ENCODE measurements around the gene THYN1.
A peak's percentile ranks its signal among the peaks of the same experiment; 100 is the strongest.
"Not testable (repeated sequence)": the region's sequence is repeated elsewhere in the genome, so short reads cannot be mapped to it uniquely, and the experiment has no call there.

THYN1 gene

DNA sequence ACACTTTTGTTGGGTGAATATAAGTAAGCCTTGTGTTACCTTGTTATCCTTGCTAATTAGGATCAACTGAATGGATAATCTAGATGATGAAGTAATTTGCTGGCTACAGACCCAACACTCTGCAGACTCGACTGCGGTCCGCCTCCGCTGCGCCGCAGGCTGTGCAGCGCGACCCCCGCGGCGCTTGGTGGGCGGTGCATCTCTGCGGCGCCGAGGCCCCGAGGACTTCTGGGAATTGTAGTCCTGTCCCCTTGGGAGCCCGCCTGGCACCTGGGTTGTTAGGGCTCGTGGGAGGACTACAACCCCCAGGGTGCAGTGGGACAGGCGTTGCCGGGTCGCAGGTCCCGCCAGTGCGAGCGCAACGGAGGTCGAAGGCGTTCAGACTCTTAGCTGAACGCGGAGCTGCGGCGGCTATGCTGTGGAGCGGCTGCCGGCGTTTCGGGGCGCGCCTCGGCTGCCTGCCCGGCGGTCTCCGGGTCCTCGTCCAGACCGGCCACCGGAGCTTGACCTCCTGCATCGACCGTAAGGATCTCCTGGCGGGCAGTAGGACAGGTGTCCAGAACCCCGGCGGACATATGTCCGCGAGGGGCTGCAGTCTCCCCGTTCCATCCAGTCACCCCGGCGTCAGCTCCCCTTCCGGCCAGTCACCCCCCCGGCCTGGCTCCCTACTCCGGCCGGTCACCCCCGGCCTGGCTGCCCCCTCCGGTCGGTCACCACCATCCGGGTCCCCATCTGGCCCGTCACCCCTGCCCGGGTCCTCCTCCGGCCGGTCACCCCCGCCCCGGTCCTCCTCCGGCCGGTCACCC, at the start of gene THYN1, which contains the start of gene ACAD8:
THYN1 (minus strand) TSS at position 165 of the 806 bp plus-strand sequence. CDS start 470 bp downstream, outside the sequence.
ACAD8 (plus strand) TSS at position 381 of the 806 bp plus-strand sequence; CDS start at position 414, 33 bp downstream.
- Mint-ChIP-seq H3K4me3 (peak within 1 kb of the TSS; percentile 97), H3K4me1 (peaks cover 41% of the 10 kb centered on the region), H3K9me3 (no peaks in the 10 kb centered on the region), H3K27ac (ENCODE audit: low read depth) (peak within 1 kb of the TSS; percentile 68), H3K36me3 (ENCODE audit: insufficient read depth) (peaks cover 27% of the 10 kb centered on the region), H3K27me3 (no peaks in the 10 kb centered on the region)
- ATAC-seq (replicated peaks; ENCODE audit: extremely low read depth, poor library complexity, severe bottlenecking) (peak; percentile 100), DNase-seq (ENCODE audit: low spot score in 2 of 2) (peak; percentile 90 to 93)

DNA sequence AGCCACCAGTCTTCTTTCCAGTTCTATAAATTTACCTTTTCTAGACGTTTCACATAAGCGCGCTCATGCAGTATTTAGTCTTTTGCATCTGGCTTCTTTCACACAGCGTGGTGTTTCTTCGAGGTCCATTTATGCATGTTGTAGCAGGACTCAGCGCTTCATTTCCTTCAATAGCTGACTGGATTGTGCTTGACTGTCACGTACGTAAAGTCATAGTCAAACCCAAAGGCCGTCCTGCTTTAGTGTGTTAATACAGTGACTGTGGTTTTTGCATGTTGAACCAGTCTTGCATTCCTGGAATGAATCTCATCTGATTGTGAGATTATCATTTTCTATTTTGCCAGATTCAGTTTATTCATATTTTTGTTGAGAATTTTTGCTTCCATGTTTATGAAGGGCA, 41.5 kb upstream of the THYN1 start:
- H3K27me3 Mint-ChIP-seq: no peaks in the 10 kb centered on the region
- H3K4me1 Mint-ChIP-seq: no peaks in the 10 kb centered on the region
- ATAC-seq (replicated peaks; ENCODE audit: extremely low read depth, poor library complexity, severe bottlenecking) (no peak), DNase-seq (ENCODE audit: low spot score in 2 of 2) (no peak)
- no peak overlapping the region for H3K4me3 Mint-ChIP-seq
- no peak overlapping the region for H3K27ac Mint-ChIP-seq (ENCODE audit: low read depth)
- H3K36me3 Mint-ChIP-seq (ENCODE audit: insufficient read depth): no peaks in the 10 kb centered on the region
- H3K9me3 Mint-ChIP-seq: no peaks in the 10 kb centered on the region

GRCh38 chr11:134293119-134294113, 40.3 kb upstream of the THYN1 start:
- Mint-ChIP-seq H3K36me3 (ENCODE audit: insufficient read depth) (no peaks in the 10 kb centered on the region), H3K9me3 (no peaks in the 10 kb centered on the region), H3K27me3 (no peaks in the 10 kb centered on the region), H3K27ac (ENCODE audit: low read depth) (no peak overlapping the region), H3K4me1 (no peaks in the 10 kb centered on the region), H3K4me3 (no peak overlapping the region)
- no peak for ATAC-seq (replicated peaks; ENCODE audit: extremely low read depth, poor library complexity, severe bottlenecking)
- DNase-seq (ENCODE audit: low spot score in 2 of 2): no peak

GRCh38 chr11:134292661-134293060, 39.5 kb upstream of the THYN1 start:
- H3K27me3 Mint-ChIP-seq: no peaks in the 10 kb centered on the region
- H3K36me3 Mint-ChIP-seq (ENCODE audit: insufficient read depth): no peaks in the 10 kb centered on the region
- no peak for DNase-seq (ENCODE audit: low spot score in 2 of 2)
- no peak for ATAC-seq (replicated peaks; ENCODE audit: extremely low read depth, poor library complexity, severe bottlenecking)
- no peak overlapping the region for H3K4me3 Mint-ChIP-seq
- no peaks in the 10 kb centered on the region for H3K9me3 Mint-ChIP-seq
- no peak overlapping the region for H3K27ac Mint-ChIP-seq (ENCODE audit: low read depth)
- H3K4me1 Mint-ChIP-seq: no peaks in the 10 kb centered on the region

DNA sequence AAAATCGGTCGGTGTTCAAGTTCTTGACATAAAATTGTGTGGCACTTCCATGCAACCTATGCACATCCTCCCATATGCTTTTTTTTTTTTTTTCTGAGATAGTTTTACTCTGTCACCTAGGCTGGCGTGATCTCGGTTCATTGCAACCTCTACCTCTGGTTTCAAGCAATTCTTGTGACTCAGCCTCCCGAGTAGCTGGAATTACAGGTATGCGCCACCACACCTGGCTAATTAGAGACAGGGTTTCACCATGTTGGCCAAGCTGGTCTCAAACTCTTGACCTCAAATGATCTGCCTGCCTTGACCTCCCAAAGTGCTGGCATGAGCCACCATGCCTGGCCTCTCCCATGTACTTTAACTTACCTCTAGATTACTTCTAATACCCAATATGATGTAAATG, 38.0 kb upstream of the THYN1 start:
- DNase-seq (ENCODE audit: low spot score in 2 of 2): no peak
- H3K4me1 Mint-ChIP-seq: no peaks in the 10 kb centered on the region

GRCh38 chr11:134290646-134291045, 37.5 kb upstream of the THYN1 start:
- Mint-ChIP-seq H3K9me3 (no peaks in the 10 kb centered on the region), H3K27me3 (no peaks in the 10 kb centered on the region), H3K4me1 (no peaks in the 10 kb centered on the region), H3K36me3 (ENCODE audit: insufficient read depth) (no peaks in the 10 kb centered on the region), H3K27ac (ENCODE audit: low read depth) (no peak overlapping the region), H3K4me3 (no peak overlapping the region)
- ATAC-seq (replicated peaks; ENCODE audit: extremely low read depth, poor library complexity, severe bottlenecking) (no peak), DNase-seq (ENCODE audit: low spot score in 2 of 2) (no peak)

More for the DNA sequence above, 38.0 kb upstream of the THYN1 start:
- no peak for ATAC-seq (replicated peaks; ENCODE audit: extremely low read depth, poor library complexity, severe bottlenecking)
- Mint-ChIP-seq H3K9me3 (no peaks in the 10 kb centered on the region), H3K4me3 (no peak overlapping the region), H3K27ac (ENCODE audit: low read depth) (no peak overlapping the region), H3K36me3 (ENCODE audit: insufficient read depth) (no peaks in the 10 kb centered on the region), H3K27me3 (no peaks in the 10 kb centered on the region)

- H3K27me3 Mint-ChIP-seq: no peaks in the 10 kb centered on the region
- no peaks in the 10 kb centered on the region for H3K9me3 Mint-ChIP-seq
- no peak overlapping the region for H3K4me3 Mint-ChIP-seq
Observed at GRCh38 chr11:134289789-134290188, 36.6 kb upstream of the THYN1 start.

DNA sequence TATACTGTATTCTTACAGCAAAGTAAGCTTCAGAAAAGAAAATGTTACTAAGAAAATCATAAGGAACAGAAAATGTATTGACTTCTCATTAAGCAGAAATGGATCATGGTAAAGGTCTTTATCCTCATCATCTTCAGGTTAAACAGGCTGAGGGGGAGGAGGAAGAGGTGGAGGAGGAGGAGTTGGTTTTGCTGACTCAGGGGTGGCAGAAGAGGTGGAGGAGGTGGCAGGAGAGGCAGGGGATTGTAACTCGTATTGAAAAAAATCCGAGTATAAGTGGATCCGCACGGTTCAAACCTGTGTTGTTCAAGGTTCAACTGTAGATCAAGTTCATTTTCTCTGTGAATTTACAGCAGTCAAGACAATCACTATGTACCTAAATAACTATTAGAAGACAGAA, 36.0 kb upstream of the THYN1 start:
- Mint-ChIP-seq H3K36me3 (ENCODE audit: insufficient read depth) (no peaks in the 10 kb centered on the region), H3K27me3 (no peaks in the 10 kb centered on the region), H3K27ac (ENCODE audit: low read depth) (no peak overlapping the region), H3K4me3 (no peak overlapping the region), H3K4me1 (no peaks in the 10 kb centered on the region), H3K9me3 (no peaks in the 10 kb centered on the region)
- DNase-seq (ENCODE audit: low spot score in 2 of 2): no peak
- ATAC-seq (replicated peaks; ENCODE audit: extremely low read depth, poor library complexity, severe bottlenecking): no peak

More at GRCh38 chr11:134289789-134290188, 36.6 kb upstream of the THYN1 start:
- Mint-ChIP-seq H3K36me3 (ENCODE audit: insufficient read depth) (no peaks in the 10 kb centered on the region), H3K27ac (ENCODE audit: low read depth) (no peak overlapping the region), H3K4me1 (no peaks in the 10 kb centered on the region)
- ATAC-seq (replicated peaks; ENCODE audit: extremely low read depth, poor library complexity, severe bottlenecking) (no peak), DNase-seq (ENCODE audit: low spot score in 2 of 2) (no peak)

DNA sequence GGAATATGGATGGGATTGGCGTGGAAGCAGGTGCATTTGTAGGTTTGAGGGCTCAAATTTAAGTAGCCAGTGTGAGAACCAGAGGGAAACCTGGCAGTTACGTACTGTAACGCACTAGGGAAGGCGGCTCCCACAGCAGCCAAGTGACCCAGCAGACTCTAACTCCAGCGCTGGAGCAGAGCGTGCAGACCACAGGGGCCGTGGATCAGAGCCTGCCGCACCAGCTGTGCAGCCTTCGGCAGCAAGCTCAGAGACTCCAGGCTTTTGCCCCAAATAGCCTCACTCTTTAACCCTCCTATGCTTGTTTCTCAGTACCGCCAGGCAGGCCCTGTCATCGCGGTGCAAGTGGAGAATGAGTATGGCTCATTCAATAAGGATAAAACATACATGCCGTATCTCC, 35.3 kb upstream of the THYN1 start:
- no peaks in the 10 kb centered on the region for H3K36me3 Mint-ChIP-seq (ENCODE audit: insufficient read depth)
- H3K9me3 Mint-ChIP-seq: no peaks in the 10 kb centered on the region
- H3K27ac Mint-ChIP-seq (ENCODE audit: low read depth): no peak overlapping the region
- H3K27me3 Mint-ChIP-seq: no peaks in the 10 kb centered on the region
- DNase-seq (ENCODE audit: low spot score in 2 of 2) (no peak), ATAC-seq (replicated peaks; ENCODE audit: extremely low read depth, poor library complexity, severe bottlenecking) (no peak)
- no peaks in the 10 kb centered on the region for H3K4me1 Mint-ChIP-seq
- no peak overlapping the region for H3K4me3 Mint-ChIP-seq

DNA sequence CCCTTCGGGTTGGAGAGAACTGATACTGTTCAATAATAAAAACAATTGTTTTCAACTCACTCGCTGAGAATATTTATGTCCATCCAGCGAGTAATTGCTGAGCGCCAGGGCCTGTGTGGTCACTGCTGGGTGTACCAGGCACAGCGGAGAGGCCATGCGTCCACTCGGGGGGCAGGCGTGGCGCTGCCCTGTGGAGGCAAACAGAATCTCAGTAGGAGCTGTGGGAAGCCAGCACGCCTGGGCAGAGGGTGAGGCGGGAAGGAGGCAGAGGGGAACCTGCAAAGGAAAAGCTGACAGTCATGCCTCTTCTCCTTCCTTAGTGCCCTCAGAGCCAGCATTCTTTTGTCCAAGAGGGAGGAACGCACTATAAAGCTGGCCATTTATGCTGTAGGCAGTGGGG, 34.4 kb upstream of the THYN1 start:
- Mint-ChIP-seq H3K27ac (ENCODE audit: low read depth) (no peak overlapping the region), H3K4me1 (no peaks in the 10 kb centered on the region), H3K4me3 (no peak overlapping the region), H3K36me3 (ENCODE audit: insufficient read depth) (no peaks in the 10 kb centered on the region), H3K27me3 (no peaks in the 10 kb centered on the region), H3K9me3 (no peaks in the 10 kb centered on the region)
- ATAC-seq (replicated peaks; ENCODE audit: extremely low read depth, poor library complexity, severe bottlenecking) (no peak), DNase-seq (ENCODE audit: low spot score in 2 of 2) (no peak)

DNA sequence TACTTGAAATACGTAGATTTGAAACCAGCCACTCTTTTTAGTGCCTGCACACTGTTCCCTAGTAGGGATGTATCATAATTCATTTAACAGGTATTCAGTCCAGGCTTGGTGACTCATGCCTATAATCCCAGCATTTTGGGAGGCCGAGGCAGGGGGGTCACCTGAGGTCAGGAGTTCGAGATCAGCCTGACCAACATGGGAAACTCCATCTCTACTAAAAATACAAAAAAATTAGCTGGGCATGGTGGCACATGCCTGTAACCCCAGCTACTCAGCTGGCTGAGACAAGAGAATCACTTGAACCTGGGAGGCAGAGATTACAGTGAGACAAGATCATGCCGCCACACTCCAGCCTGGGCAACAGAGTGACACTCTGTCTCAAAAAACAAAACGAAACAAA, 31.2 kb upstream of the THYN1 start:
- H3K27ac Mint-ChIP-seq (ENCODE audit: low read depth); H3K4me3 Mint-ChIP-seq; H3K27me3 Mint-ChIP-seq; H3K36me3 Mint-ChIP-seq (ENCODE audit: insufficient read depth); H3K9me3 Mint-ChIP-seq; ATAC-seq (replicated peaks; ENCODE audit: extremely low read depth, poor library complexity, severe bottlenecking); H3K4me1 Mint-ChIP-seq; DNase-seq (ENCODE audit: low spot score in 2 of 2): not testable (repeated sequence)

- Mint-ChIP-seq H3K27ac (ENCODE audit: low read depth) (no peak overlapping the region), H3K4me3 (no peak overlapping the region), H3K4me1 (no peaks in the 10 kb centered on the region), H3K9me3 (no peaks in the 10 kb centered on the region), H3K36me3 (ENCODE audit: insufficient read depth) (no peaks in the 10 kb centered on the region), H3K27me3 (no peaks in the 10 kb centered on the region)
- DNase-seq (ENCODE audit: low spot score in 2 of 2): no peak
- no peak for ATAC-seq (replicated peaks; ENCODE audit: extremely low read depth, poor library complexity, severe bottlenecking)
Observed at GRCh38 chr11:134283461-134284230, 30.5 kb upstream of the THYN1 start.
